Mucosa of stomach (tissue), 1 donor: ENCODE measurements around the gene KBTBD4.
"Not testable (repeated sequence)": the region's sequence is repeated elsewhere in the genome, so short reads cannot be mapped to it uniquely, and the experiment has no call there.

Experiments
- H3K27me3 ChIP-seq: one replicate; pipeline ENCODE4 v1.7.0; 2013; ENCODE audit warnings: mild to moderate bottlenecking, low read length; ENCODE audit not compliant: control insufficient read depth, insufficient read depth
- H3K36me3 ChIP-seq: one replicate; pipeline ENCODE4 v1.7.0; 2013; ENCODE audit warnings: low read length; ENCODE audit not compliant: control insufficient read depth, insufficient read depth
- H3K4me1 ChIP-seq: one replicate; pipeline ENCODE4 v1.7.0; 2013; ENCODE audit warnings: mild to moderate bottlenecking, low read length; ENCODE audit not compliant: control insufficient read depth, insufficient read depth
- H3K4me3 ChIP-seq: one replicate; pipeline ENCODE4 v1.7.0; 2013; ENCODE audit warnings: low read length
- H3K9ac ChIP-seq: one replicate; pipeline ENCODE4 v1.7.0; 2013; ENCODE audit warnings: mild to moderate bottlenecking, low read length, moderate library complexity
- H3K9me3 ChIP-seq: one replicate; pipeline ENCODE4 v1.7.0; 2013; ENCODE audit warnings: mild to moderate bottlenecking, low read length, moderate library complexity; ENCODE audit not compliant: control insufficient read depth
- donor health status: Pancreatic carcinoma.

KBTBD4 gene

DNA sequence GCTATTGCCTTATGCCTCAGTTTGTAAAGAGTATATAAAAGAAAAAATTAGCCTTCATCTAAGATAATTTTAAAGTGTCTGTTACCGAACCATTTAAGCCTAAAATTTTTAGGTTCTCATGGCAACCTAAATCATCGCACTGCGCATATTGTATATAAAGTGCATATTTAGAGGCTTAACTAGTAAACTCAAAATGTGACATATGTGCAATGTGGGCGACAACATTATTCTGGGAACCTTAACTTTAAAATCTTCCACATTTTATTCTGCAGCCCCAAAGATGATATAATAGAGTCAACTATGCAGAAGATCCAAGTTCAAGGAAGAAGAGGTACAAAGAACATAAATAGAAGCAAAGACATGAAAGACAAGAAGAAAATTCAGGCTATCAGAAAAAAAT, 48.8 kb downstream of the KBTBD4 start:
- no peaks in the 10 kb centered on the region for H3K36me3 ChIP-seq
- H3K4me1 ChIP-seq = peaks cover 7% of the 10 kb centered on the region
- no peaks in the 10 kb centered on the region for H3K27me3 ChIP-seq
- no peak overlapping the region for H3K4me3 ChIP-seq
- no peak overlapping the region for H3K9ac ChIP-seq
- H3K9me3 ChIP-seq = no peaks in the 10 kb centered on the region

DNA sequence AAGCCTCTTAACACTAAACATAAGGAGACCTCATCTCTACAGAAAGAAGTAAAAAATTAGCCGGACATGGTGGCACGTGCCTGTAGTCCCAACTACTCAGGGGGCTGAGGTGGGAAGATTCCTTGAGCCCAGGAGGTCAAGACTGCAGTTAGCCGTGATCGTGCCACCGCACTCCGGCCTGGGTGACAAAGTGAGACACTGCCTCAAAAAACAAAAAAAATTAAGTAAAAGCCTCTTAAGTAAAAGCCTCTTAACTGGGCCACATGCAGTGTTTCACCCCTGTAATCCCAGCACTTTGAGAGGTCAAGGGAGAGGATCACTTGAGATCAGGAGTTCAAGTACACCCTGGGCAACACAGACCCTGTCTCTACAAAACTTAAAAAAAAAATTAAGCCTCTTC, 51.6 kb downstream of the KBTBD4 start:
- no peaks in the 10 kb centered on the region for H3K9me3 ChIP-seq
- no peak overlapping the region for H3K4me3 ChIP-seq
- no peaks in the 10 kb centered on the region for H3K27me3 ChIP-seq
- peaks cover 28% of the 10 kb centered on the region for H3K4me1 ChIP-seq
- H3K36me3 ChIP-seq = no peaks in the 10 kb centered on the region
- H3K9ac ChIP-seq = no peak overlapping the region

DNA sequence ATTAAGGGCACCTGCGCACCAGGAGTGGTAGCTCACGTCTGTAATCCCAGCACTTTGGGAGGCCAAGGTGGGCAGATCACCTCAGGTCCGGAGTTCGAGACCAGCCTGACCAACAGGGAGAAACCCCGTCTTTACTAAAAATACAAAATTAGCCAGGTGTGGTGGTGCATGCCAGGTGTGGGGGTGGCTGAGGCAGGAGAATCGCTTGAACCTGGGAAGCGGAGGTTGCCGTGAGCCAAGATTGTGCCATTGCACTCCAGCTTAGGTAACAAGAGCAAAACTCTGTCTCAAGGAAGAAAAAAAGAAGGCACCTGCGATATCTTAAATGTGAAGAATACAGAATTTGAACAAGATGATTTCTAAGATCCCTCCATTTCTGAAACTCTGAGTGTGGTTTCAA, 52.7 kb downstream of the KBTBD4 start:
- H3K36me3 ChIP-seq = not testable (repeated sequence)
- peaks cover 28% of the 10 kb centered on the region for H3K4me1 ChIP-seq

DNA sequence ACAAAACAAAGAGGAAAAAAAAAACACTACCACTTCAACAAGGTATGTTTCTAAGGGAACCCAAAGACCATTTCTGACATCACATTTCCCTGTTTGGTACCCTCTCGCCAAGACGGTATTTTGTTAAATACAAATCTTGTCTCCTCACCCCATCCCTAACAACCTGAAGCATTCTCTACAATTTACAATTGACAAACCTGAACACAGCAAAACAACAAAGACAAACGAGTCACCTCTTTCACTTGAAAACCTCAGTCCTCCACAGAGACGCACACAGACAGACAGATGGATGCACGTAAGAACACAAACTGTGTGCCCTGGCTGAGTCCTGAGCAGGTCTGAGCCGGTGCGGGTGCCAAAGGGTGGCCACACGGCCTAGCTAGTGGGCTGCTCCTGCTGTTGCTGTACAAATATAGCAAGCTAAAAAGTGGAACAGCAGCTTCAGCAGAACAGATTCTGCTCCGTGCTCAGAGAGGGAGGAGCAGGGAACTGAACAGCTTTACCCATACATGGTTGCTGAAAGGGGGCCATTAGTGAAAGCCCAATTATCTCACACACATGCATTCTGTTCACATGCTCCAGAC, 54.4 kb downstream of the KBTBD4 start:
- Histone ChIP-seq H3K9me3 (no peaks in the 10 kb centered on the region), H3K27me3 (no peaks in the 10 kb centered on the region), H3K4me1 (peaks cover 22% of the 10 kb centered on the region), H3K36me3 (no peaks in the 10 kb centered on the region), H3K9ac (no peak overlapping the region), H3K4me3 (no peak overlapping the region)

More for the DNA sequence above, 52.7 kb downstream of the KBTBD4 start:
- not testable (repeated sequence) for H3K9ac ChIP-seq, H3K4me3 ChIP-seq, H3K9me3 ChIP-seq, H3K27me3 ChIP-seq

DNA sequence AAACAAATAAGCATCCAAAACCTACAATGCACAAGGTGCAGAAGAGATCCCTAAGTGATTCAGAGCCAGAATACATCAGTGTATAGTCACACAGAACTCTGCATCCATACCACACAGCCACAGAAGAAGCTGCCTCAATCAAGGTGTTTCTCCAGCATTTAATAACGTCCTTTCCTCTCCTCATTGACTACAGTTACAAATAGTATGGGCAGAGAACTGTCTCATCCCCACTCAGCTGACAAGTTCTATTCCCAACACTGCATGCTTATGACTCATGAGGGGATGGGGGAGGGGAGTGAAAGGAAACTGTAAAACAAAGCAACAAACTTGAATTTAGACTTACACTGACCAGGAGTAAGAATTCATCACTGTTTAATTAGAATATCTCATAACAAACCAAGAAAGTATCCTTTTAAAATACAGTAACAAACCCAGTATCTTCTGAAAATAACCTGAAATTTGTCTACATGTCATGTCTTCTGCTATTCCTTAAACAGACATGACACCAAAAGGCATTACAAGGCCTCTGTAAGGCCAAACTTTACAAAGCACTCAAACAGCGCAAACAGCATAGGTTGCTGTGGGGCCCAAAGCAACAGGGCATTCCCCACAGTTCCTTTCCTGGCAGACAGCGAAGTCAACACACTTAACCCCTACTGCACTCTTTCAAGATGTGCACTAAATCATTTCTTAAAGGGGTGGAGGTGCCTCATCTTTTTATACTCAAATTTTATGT, 55.1 kb downstream of the KBTBD4 start:
- peaks cover 24% of the 10 kb centered on the region for H3K4me1 ChIP-seq
- H3K4me3 ChIP-seq = no peak overlapping the region

More for the DNA sequence above, 55.1 kb downstream of the KBTBD4 start:
- no peak overlapping the region for H3K9ac ChIP-seq
- H3K27me3 ChIP-seq = no peaks in the 10 kb centered on the region
- no peaks in the 10 kb centered on the region for H3K36me3 ChIP-seq
- H3K9me3 ChIP-seq = no peaks in the 10 kb centered on the region
